Keratinocyte (primary cell): ENCODE results near the gene MAP1S. TPM values are rescaled to one million over a fixed set of nuclear protein-coding genes. Genes with fewer than 3 reads are reported as not detected.

Experiments
- DNase-seq: peaks from one replicate; pipeline ENCODE4 v3.0.0-alpha.2; 2011; ENCODE audit warnings: low read depth, missing footprints, low spot score
- FAIRE-seq: peaks from 2 replicates; lab custom pipeline; 2011; peaks lifted over from hg19 to GRCh38; lab: Jason Lieb, UNC
- H2AFZ ChIP-seq: 2 replicates; pipeline ENCODE4 v1.6.0; 2012; ENCODE audit warnings: low read length, control low read depth, inconsistent platforms; ENCODE audit not compliant: control insufficient read depth
- H3K27ac ChIP-seq: 2 replicates; pipeline ENCODE4 v1.5.1; 2011; ENCODE audit warnings: low read length; ENCODE audit not compliant: control insufficient read depth, insufficient read depth
- H3K27me3 ChIP-seq: 3 replicates; pipeline ENCODE4 v1.6.0; 2011; ENCODE audit warnings: low read length; ENCODE audit not compliant: control insufficient read depth, insufficient read depth; ENCODE audit errors: extremely low read depth
- H3K36me3 ChIP-seq, 2 experiments: 2 replicates in 1 of 2; 3 replicates in 1 of 2; pipeline ENCODE4 v1.5.1; 2011; ENCODE audit warnings: low read length in 2 of 2, mild to moderate bottlenecking in 1 of 2; ENCODE audit not compliant: control insufficient read depth in 2 of 2, insufficient read depth in 2 of 2; ENCODE audit errors: extremely low read depth in 1 of 2
- H3K4me1 ChIP-seq: 3 replicates; pipeline ENCODE4 v1.5.1; 2011; ENCODE audit warnings: low read length; ENCODE audit not compliant: control insufficient read depth, insufficient read depth; ENCODE audit errors: extremely low read depth
- H3K4me2 ChIP-seq: 3 replicates; pipeline ENCODE4 v1.6.0; 2011; ENCODE audit warnings: low read depth, low read length; ENCODE audit not compliant: control insufficient read depth, insufficient read depth; ENCODE audit errors: extremely low read depth
- H3K4me3 ChIP-seq, 3 experiments: fragments of 200-600 bp in 1 of 3; sonication (generic) in 1 of 3; 2 replicates in 2 of 3; 3 replicates in 1 of 3; pipeline ENCODE4 v1.5.1; 2011 to 2016; ENCODE audit warnings: low read length in 3 of 3, mild to moderate bottlenecking in 3 of 3, control low read depth in 2 of 3, inconsistent platforms in 1 of 3, low read depth in 1 of 3, mixed read lengths in 1 of 3, mixed run types in 1 of 3, moderate library complexity in 1 of 3; ENCODE audit not compliant: control insufficient read depth in 2 of 3, insufficient read depth in 2 of 3; ENCODE audit errors: extremely low read depth in 1 of 3
- H3K79me2 ChIP-seq: 2 replicates; pipeline ENCODE4 v1.6.0; 2012; ENCODE audit warnings: low read length; ENCODE audit not compliant: control insufficient read depth, insufficient read depth
- H3K9ac ChIP-seq: 3 replicates; pipeline ENCODE4 v1.6.0; 2011; ENCODE audit warnings: low read length; ENCODE audit not compliant: control insufficient read depth, insufficient read depth; ENCODE audit errors: extremely low read depth
- H3K9me1 ChIP-seq: 3 replicates; pipeline ENCODE4 v1.6.0; 2011; ENCODE audit warnings: low read length; ENCODE audit not compliant: control insufficient read depth, insufficient read depth; ENCODE audit errors: extremely low read depth
- H3K9me3 ChIP-seq: 2 replicates; pipeline ENCODE4 v1.5.1; 2012; ENCODE audit warnings: low read depth, low read length; ENCODE audit not compliant: control insufficient read depth
- H4K20me1 ChIP-seq: 3 replicates; pipeline ENCODE4 v1.6.0; 2011; ENCODE audit warnings: low read length; ENCODE audit not compliant: control insufficient read depth, insufficient read depth; ENCODE audit errors: extremely low read depth
- CTCF ChIP-seq, 3 experiments: IDR thresholded peaks in 1 of 3; conservative IDR thresholded peaks in 1 of 3; optimal IDR thresholded peaks in 1 of 3; 2 replicates in 2 of 3; 3 replicates in 1 of 3; pipeline versions ENCODE3 to v1.5.1; 2011; ENCODE audit warnings: low read length in 3 of 3, mild to moderate bottlenecking in 3 of 3, moderate library complexity in 2 of 3, control low read depth in 1 of 3, inconsistent platforms in 1 of 3; ENCODE audit not compliant: insufficient read depth in 2 of 3; ENCODE audit errors: extremely low read depth in 1 of 3
- EZH2 ChIP-seq: IDR thresholded peaks from one replicate; pipeline ENCODE4 v1.6.1; 2012; ENCODE audit warnings: inconsistent platforms, mild to moderate bottlenecking, low read length, moderate library complexity
- dilution Hi-C: fragments of 300-500 bp; cut with MboI; formaldehyde crosslinking; loops from one replicate; pipeline ENCODE4 v1.7.0; 2020; ENCODE audit warnings: low sequenced_read_pairs; ENCODE audit not compliant: extremely low pct_ligation_motif_present
- polyA plus RNA-seq, 5 experiments: library from polyadenylated mRNA; depleted of rRNA in 3 of 5; stranded (reverse) in 3 of 5; stranded (forward) in 1 of 5; unstranded in 1 of 5; fragments of >200 nt; gene quantifications; 1 replicate in 1 of 5; 2 replicates in 3 of 5; 3 replicates in 1 of 5; pipeline versions ENCODE4 v1.2.1 to v1.2.3, GENCODE V29; 2011 to 2012; ENCODE audit warnings: missing spikeins in 2 of 5, low read depth in 1 of 5, low replicate concordance in 1 of 5

Gene MAP1S
- polyA plus RNA-seq, 1 donor (not counting 4 experiments of a cell fraction or from before 2014, with no cell fraction given), result 3.7 TPM

GRCh38 chr19:17764348-17764747 lies 45.1 kb downstream of the MAP1S start:
- FAIRE-seq, result no peak
- Histone ChIP-seq H3K9me1 (no peaks in the 10 kb centered on the region), H3K9ac (no peak overlapping the region), H3K9me3 (no peaks in the 10 kb centered on the region), H3K27me3 (no peaks in the 10 kb centered on the region), H3K36me3 (no peaks in the 10 kb centered on the region), H3K4me3 (no peak overlapping the region), H2AFZ (no peak overlapping the region), H3K27ac (no peak overlapping the region), H3K79me2 (no peaks in the 10 kb centered on the region), H3K4me1 (peaks cover 3% of the 10 kb centered on the region), H4K20me1 (no peaks in the 10 kb centered on the region), H3K4me2 (no peak overlapping the region)
- no peak for TF ChIP-seq EZH2
- no peak for TF ChIP-seq CTCF (optimal IDR thresholded peaks at IDR 0.05 in 1 of 3, IDR thresholded peaks at IDR 0.05 in 1 of 3, conservative IDR thresholded peaks at IDR 0.05 in 1 of 3; ENCODE audit: extremely low read depth in 1 of 3, insufficient read depth in 2 of 3, low read length in 3 of 3)
- dilution Hi-C loops, result no loop called here
- no peak for DNase-seq

GRCh38 chr19:17765069-17765618 lies 45.9 kb downstream of the MAP1S start:
- no peak for DNase-seq
- Histone ChIP-seq H3K27me3 (no peaks in the 10 kb centered on the region), H3K4me1 (peaks cover 3% of the 10 kb centered on the region), H4K20me1 (no peaks in the 10 kb centered on the region), H3K27ac (no peak overlapping the region), H3K4me3 (no peak overlapping the region), H3K36me3 (no peaks in the 10 kb centered on the region), H3K4me2 (no peak overlapping the region), H3K9ac (no peak overlapping the region), H2AFZ (peak overlapping the region; percentile 33), H3K9me3 (no peaks in the 10 kb centered on the region), H3K79me2 (no peaks in the 10 kb centered on the region), H3K9me1 (no peaks in the 10 kb centered on the region)
- FAIRE-seq, result no peak
- TF ChIP-seq EZH2, result no peak
- TF ChIP-seq CTCF (optimal IDR thresholded peaks at IDR 0.05 in 1 of 3, IDR thresholded peaks at IDR 0.05 in 1 of 3, conservative IDR thresholded peaks at IDR 0.05 in 1 of 3; ENCODE audit: extremely low read depth in 1 of 3, insufficient read depth in 2 of 3, low read length in 3 of 3), result no peak
- dilution Hi-C loops, result no loop called here
